Ishikawa (cell line): Measurements from ENCODE around the gene LRRC45.
A peak's percentile ranks its signal among the peaks of the same experiment; 100 is the strongest.

Experiments
- CEBPB ChIP-seq: IDR thresholded peaks from 2 replicates; pipeline ENCODE4 v1.6.1; 2012
- CREB1 ChIP-seq: IDR thresholded peaks from 2 replicates; pipeline ENCODE4 v1.6.1; 2012; ENCODE audit warnings: low read depth
- EGR1 ChIP-seq: IDR thresholded peaks from 2 replicates; pipeline ENCODE4 v1.6.1; 2012
- EP300 ChIP-seq: IDR thresholded peaks from 2 replicates; pipeline ENCODE4 v1.6.1; 2012; ENCODE audit warnings: borderline replicate concordance
- FOXM1 ChIP-seq: IDR thresholded peaks from 2 replicates; pipeline ENCODE4 v1.6.1; 2012; ENCODE audit warnings: low read depth, borderline replicate concordance
- NFIC ChIP-seq: IDR thresholded peaks from 2 replicates; pipeline ENCODE4 v1.6.1; 2012
- RAD21 ChIP-seq: IDR thresholded peaks from 2 replicates; pipeline ENCODE4 v1.6.1; 2012; ENCODE audit warnings: low read depth
- TAF1 ChIP-seq: IDR thresholded peaks from 2 replicates; pipeline ENCODE4 v1.6.1; 2012; ENCODE audit warnings: low read depth, mild to moderate bottlenecking
- TCF12 ChIP-seq: IDR thresholded peaks from 2 replicates; pipeline ENCODE4 v1.6.1; 2012; ENCODE audit warnings: low read depth
- TEAD4 ChIP-seq: IDR thresholded peaks from 2 replicates; pipeline ENCODE4 v1.6.1; 2012
- YY1 ChIP-seq: IDR thresholded peaks from 2 replicates; pipeline ENCODE4 v1.6.1; 2012; ENCODE audit warnings: low read depth
- ZBTB7A ChIP-seq: IDR thresholded peaks from 2 replicates; pipeline ENCODE4 v1.6.1; 2012; ENCODE audit warnings: low read depth
- TF ChIP-seq, protein P1 (sequence below): IDR thresholded peaks from 2 replicates; pipeline ENCODE4 v1.6.1; 2012
- TF ChIP-seq, protein P2 (sequence below): IDR thresholded peaks from 2 replicates; pipeline ENCODE4 v1.6.1; 2012
- TF ChIP-seq, protein P3 (sequence below): IDR thresholded peaks from 2 replicates; pipeline ENCODE4 v1.6.1; 2012; ENCODE audit warnings: low read depth, mild to moderate bottlenecking

The LRRC45 gene

DNA sequence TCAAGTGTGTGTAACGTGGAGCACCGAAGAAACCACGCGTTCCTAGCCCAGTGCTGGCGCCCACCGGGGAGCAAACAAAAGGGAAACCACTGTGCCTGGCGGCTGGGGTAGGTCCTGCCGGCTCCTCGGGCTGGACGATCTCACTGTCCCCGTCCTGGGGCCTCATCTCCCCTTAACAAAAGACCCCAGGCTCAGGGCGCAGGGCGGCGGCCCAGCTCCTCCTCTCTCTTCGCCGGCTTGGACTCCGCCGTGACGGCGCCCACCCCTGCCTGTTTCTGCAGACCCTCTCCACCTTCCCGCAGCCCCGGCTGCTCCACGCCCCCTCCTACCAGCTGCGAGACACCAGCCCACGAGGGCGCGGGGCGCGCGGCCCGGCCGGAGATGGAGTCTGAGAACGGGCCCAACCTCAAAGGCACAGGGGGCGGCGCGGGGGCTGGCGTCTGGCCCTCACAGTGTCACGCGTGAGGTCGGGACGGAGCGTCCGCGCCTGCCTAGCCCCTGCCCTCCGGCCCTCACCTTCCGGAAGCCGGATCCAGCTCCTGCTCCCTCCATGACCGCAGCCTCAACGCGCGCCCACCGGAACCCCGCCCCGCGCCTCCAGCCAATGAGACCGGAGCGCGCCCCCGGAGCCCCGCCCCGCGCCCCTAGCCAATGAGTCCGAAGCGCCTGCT lies 660 bp upstream of the LRRC45 start, which contains the start of gene CENPX:
Gene CENPX (minus strand): TSS at position 569 of the 671 bp plus-strand sequence. CDS start 17 bp downstream, at position 552.
- TF ChIP-seq EP300 (0 out of 2 replicates have a peak, but pooled peaks have one; percentile 10), TCF12 (no peak), EGR1 (no peak), CREB1 (no peak), TAF1 (peak; percentile 90), ZBTB7A (peak; percentile 77), TEAD4 (no peak), YY1 (peak; percentile 80), CEBPB (no peak)
- TF ChIP-seq, protein P1, sequence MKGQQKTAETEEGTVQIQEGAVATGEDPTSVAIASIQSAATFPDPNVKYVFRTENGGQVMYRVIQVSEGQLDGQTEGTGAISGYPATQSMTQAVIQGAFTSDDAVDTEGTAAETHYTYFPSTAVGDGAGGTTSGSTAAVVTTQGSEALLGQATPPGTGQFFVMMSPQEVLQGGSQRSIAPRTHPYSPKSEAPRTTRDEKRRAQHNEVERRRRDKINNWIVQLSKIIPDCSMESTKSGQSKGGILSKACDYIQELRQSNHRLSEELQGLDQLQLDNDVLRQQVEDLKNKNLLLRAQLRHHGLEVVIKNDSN: no peak
- TF ChIP-seq, protein P2, sequence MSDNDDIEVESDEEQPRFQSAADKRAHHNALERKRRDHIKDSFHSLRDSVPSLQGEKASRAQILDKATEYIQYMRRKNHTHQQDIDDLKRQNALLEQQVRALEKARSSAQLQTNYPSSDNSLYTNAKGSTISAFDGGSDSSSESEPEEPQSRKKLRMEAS: peak; percentile 65
- TF ChIP-seq, protein P3, sequence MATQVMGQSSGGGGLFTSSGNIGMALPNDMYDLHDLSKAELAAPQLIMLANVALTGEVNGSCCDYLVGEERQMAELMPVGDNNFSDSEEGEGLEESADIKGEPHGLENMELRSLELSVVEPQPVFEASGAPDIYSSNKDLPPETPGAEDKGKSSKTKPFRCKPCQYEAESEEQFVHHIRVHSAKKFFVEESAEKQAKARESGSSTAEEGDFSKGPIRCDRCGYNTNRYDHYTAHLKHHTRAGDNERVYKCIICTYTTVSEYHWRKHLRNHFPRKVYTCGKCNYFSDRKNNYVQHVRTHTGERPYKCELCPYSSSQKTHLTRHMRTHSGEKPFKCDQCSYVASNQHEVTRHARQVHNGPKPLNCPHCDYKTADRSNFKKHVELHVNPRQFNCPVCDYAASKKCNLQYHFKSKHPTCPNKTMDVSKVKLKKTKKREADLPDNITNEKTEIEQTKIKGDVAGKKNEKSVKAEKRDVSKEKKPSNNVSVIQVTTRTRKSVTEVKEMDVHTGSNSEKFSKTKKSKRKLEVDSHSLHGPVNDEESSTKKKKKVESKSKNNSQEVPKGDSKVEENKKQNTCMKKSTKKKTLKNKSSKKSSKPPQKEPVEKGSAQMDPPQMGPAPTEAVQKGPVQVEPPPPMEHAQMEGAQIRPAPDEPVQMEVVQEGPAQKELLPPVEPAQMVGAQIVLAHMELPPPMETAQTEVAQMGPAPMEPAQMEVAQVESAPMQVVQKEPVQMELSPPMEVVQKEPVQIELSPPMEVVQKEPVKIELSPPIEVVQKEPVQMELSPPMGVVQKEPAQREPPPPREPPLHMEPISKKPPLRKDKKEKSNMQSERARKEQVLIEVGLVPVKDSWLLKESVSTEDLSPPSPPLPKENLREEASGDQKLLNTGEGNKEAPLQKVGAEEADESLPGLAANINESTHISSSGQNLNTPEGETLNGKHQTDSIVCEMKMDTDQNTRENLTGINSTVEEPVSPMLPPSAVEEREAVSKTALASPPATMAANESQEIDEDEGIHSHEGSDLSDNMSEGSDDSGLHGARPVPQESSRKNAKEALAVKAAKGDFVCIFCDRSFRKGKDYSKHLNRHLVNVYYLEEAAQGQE: no peak

DNA sequence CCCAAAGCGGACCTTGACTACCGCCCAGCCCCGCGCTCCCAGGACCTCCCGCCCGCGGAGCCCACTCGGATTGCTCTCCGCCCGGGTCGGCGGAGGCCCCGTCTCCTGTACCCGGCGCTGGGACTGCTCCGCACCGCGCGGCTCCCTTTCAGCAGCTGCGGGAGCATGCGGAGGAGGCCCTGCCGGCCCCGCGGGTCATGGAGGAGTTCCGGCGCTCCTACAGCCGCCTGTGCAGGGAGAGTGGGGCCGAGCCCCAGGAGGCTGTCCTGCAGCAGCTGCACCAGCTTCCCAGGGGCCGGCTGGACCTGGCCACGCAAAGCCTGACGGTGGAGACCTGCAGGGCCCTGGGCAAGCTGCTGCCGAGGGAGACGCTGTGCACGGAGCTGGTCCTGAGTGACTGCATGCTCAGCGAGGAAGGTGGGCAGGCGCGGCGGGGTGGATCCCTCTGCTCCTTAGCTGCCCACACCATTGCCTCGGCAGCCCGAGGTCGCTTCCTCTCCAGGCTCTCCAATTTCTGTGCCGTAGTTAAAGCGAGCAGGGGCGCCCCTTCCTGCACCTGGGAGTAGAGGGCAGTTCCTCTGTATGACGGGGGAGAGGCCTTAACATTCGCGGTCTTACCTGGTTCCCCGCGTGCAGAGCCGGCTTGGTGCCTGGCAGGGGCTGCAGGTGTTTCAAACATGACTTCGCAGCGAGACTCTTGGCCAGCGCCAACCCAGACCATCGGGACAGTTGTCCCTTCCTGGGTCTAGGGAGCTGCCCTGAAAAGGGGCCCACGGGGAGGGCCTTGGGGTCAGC lies 539 bp downstream of the LRRC45 start:
- TF ChIP-seq TCF12 (0 out of 2 replicates have a peak, but pooled peaks have one; percentile 22), CEBPB (no peak)
- TF ChIP-seq, protein P3: no peak

DNA sequence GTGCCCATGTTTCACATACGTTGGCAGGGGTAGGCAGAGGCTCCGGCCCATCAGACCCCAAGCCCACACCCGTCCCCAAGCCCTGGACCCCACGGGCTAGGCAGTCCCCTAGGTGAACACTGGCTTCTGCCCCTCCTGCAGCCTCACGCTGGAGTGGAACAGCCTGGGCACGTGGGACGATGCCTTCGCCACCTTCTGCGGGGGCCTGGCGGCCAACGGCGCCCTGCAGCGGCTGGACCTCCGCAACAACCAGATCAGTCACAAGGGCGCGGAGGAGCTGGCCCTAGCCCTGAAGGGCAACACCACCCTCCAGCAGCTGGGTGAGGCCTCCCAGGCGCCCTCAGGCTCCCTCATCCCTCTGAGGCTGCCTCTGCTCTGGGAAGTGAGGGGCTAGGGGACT lies 1.8 kb downstream of the LRRC45 start:
- TF ChIP-seq TCF12: no peak
- TF ChIP-seq, protein P3: no peak
- TF ChIP-seq CREB1: no peak
- TF ChIP-seq YY1: no peak
- no peak for TF ChIP-seq FOXM1
- TF ChIP-seq TEAD4: no peak
- TF ChIP-seq EGR1: no peak
- TF ChIP-seq TAF1: no peak
- TF ChIP-seq, protein P2: no peak
- TF ChIP-seq, protein P1: no peak
- TF ChIP-seq EP300: no peak
- TF ChIP-seq RAD21: no peak
- TF ChIP-seq ZBTB7A: no peak
- TF ChIP-seq CEBPB: no peak
- no peak for TF ChIP-seq NFIC

DNA sequence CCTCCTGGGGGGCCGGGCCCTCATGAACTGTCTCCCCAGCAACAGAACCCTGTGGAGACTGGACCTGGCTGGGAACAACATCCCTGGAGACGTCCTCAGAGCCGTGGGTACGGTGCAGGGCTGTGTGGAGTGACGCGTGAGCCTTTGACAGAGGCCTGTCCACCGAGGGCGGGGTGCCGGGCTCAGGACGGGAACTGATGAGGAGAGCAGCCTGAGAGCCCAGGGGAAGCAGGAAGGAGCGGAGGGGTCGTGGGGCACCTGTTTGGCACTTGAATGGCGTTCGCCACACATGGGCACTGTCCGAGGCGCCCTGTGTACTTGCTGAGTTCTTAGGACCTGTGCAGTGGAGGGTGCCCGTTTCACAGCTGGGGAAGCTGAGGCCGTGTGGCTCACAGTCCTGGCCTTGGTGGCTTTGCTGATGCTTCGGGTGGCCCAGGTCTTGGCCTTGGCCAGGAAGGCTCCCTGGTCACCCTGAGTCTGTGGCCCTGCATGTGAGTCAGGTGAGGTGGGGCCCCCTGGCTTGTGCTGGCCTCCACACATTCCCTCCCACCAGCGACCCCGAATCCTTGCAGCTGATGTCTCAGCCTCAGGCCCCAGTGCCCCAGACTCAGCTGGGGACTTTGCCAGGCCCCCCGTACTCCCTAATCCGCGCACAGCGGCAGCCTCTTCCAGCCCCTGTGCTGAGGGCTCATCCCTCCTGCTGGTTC lies 2.4 kb downstream of the LRRC45 start:
- no peak for TF ChIP-seq ZBTB7A
